Suppressor macrophage treated with lipopolysaccharide for 1 hour (primary cell): ENCODE data around the gene ITCH.
"Not testable (repeated sequence)": the region's sequence is repeated elsewhere in the genome, so short reads cannot be mapped to it uniquely, and the experiment has no call there.

Source experiments
- DNase-seq, 3 donors: peaks; one replicate each; pipeline ENCODE4 v3.0.0-alpha.2; 2020 to 2022

Gene ITCH

GRCh38 chr20:34363062-34363464 lies at the start of gene ITCH:
TSS of gene ITCH (plus strand) at chr20:34363273. CDS start at chr20:34393812, 30,539 bp downstream.
- DNase-seq: peak; percentile 97 to 98 (median 97)

GRCh38 chr20:34315236-34315635 lies 47.8 kb upstream of the ITCH start:
- DNase-seq: no peak

DNA sequence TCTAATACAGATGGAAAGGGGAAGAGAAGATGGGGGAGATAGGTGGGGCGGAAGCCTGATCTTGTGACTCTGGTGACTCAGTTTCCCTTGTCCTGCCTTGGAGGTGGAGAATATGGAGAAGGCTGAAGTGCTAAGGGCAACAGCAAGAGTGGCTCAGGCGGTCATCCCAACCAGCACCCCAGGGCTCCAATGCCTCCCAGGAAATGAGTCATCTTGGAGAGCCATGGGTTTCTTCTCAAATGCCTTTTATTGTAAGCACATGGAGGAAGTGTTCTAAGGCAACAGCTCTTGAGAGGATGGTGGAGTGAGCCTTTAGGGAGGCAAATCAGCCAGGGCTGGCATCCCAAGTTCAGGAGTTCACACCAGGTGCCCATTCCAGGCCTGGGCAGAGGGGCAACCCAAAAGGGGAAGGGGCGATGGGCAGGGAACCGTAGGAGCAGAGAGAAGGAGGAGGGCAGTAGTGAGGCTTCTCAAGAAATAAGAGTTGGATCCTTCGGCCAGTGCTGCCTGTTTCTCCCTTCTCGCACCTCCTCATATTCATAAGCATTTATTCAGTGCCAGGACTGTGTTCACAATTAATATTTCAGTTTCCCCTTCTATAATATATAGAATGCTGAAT lies 46.8 kb upstream of the ITCH start:
- peak; percentile 73 to 76 (median 74) for DNase-seq

GRCh38 chr20:34318609-34319443 lies 44.2 kb upstream of the ITCH start:
- no peak for DNase-seq

DNA sequence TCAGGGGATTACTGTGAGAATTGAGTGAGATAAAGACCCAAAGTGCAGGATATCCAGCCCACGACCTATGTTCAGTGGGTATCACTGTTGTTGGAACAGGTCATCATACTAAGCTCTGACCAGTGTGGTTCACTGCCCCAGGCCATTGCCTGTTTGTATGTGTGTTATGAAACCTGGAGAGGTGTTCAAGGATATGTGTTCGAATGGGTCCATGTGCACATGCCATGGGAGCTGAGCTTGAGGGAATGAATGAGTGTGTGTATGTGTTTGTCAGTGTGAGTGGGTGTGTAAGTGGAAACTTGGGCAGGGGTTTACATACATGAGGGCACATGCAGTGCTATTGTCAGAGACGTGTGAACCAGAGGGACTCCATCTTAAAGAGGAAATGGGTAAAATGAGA lies 42.2 kb upstream of the ITCH start:
- no peak for DNase-seq

DNA sequence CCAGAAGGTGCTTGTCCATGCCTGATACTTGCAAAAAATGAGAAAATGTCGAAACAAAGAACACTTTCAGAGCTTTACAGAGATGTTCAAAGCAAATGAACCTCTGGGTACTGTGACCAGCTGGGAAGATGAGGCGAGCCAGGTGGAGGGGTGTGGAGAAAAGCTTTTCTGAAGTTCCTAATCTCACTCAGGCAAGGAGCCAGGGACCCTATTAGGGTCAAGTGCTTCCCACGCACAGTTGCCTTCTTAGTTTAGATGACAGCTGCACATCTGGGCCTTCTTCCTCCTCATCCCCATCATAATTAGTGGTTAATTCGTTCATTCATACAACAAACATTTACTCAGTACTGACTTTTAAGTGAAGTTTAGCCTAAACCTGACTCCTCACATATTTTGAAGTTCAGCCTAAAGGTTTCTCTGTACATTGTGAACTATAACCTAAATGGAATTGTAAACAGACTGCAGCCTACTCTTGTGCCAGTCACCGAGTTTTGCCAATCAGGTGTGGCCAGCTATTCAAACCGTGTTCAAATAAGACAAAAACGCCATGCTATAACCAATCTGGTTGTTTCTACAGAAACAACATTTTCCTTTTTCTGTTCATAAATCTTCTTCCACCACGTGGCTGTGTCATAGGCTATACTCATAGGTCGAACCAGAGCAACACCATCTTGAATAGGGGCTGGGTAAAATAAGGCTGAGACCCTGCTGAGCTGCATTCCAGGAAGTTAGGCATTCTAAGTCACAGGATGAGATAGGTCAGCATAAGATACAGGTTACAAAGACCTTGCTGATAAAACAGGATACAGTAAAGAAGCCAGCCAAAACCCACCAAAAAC lies 40.6 kb upstream of the ITCH start:
- no peak for DNase-seq

- no peak for DNase-seq
These were observed 38.5 kb upstream of the ITCH start for GRCh38 chr20:34324541-34324940.

DNA sequence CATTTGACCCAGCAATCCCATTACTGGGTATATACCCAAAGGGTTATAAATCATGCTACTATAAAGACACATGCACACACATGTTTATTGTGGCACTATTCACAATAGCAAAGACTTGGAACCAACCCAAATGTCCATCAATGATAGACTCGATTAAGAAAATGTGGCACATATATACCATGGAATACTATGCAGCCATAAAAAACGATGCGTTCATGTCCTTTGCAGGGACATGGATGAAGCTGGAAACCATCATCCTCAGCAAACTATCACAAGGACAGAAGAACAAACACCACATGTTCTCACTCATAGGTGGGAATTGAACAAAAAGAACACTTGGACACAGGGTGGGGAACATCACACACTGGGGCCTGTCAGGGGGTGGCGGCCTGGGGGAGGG lies 34.9 kb upstream of the ITCH start:
- not testable (repeated sequence) for DNase-seq

GRCh38 chr20:34328928-34329677 lies 34.0 kb upstream of the ITCH start:
- no peak for DNase-seq

DNA sequence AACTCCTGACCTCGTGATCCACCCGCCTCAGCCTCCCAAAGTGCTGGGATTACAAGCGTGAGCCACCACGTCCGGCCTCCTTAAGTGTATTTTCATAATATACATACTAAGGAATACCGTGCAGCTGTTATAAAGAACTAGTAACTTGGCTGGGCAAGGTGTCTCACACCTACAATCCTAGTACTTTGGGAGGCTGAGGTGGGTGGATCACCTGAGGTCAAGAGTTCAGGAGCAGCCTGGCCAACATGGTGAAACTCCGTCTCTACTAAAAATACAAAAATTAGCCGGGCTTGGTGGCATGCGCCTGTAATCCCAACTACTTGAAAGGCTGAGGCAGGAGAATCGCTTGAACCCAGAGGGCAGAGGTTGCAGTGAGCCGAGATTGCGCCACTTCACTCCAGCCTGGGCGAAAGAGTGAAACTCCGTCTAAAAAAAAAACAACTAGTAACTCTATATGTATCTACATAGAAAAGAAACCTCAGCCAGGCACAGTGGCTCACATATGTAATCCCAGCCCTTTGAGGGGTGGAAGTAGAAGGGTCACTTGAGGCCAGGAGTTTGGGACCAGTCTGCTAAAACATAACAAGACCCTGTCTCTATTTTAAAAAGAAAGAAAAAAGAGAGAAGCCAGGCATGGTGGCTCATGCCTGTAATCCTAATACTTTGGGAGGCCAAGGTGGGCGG lies 32.1 kb upstream of the ITCH start:
- DNase-seq: not testable (repeated sequence)

- DNase-seq: no peak
These were observed 31.2 kb upstream of the ITCH start for GRCh38 chr20:34331838-34332237.

DNA sequence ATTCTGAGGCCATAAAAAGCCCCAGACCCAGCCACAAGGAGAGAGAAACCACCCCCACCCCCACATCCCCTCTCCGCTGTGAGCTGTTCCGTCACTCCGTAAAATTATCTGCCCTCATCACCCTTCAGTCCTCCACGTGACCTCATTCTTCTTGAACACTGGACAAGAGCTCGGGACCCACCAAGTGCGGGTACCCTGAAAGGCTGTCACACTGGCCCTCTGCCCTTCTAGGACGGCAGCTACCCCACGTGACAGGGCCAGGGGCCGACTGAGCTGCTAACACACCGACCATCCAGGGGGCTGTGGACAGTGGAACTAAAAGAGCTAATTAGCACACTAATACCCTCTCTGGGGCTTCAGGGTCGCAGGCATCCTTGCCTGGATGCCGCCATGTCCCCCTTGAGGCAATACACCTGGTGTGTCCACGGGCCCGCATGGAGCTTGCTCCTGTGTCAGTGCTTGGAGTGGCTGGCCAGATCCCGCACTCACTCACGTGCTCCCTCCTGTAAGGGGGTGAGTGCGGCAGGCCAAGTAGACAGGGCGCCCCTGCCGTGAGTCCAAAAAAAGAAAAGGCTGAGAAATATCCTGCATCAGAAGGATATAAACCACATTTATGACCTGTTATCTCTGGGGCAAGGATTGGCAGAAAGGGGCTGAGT lies 30.7 kb upstream of the ITCH start:
- no peak for DNase-seq

DNA sequence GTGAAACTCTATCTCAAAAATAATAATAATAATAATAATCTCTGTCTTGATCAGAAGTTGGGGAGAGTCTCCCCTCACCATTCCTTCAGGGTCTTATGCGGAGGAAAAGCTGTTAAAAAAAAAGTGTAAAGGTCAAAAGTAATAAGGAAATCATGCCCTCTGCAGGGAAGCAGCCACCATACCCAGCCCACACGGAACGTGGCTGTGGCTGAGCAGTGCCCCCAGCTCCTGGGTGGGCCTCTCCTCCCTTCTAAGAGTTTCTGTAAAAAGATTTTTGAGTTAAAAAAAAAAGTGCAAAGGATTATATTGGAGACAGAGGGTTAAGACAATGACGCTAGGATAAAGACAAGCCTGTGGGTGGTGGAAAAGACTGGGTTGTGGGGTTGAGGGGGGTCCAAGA lies 29.3 kb upstream of the ITCH start:
- DNase-seq: no peak

GRCh38 chr20:34334654-34335407 lies 28.2 kb upstream of the ITCH start:
- DNase-seq: no peak

GRCh38 chr20:34337544-34337943 lies 25.5 kb upstream of the ITCH start:
- no peak for DNase-seq

GRCh38 chr20:34337982-34338726 lies 24.9 kb upstream of the ITCH start:
- DNase-seq: no peak

GRCh38 chr20:34340726-34341125 lies 22.3 kb upstream of the ITCH start:
- DNase-seq: not testable (repeated sequence)

GRCh38 chr20:34341199-34341598 lies 21.9 kb upstream of the ITCH start:
- not testable (repeated sequence) for DNase-seq

DNA sequence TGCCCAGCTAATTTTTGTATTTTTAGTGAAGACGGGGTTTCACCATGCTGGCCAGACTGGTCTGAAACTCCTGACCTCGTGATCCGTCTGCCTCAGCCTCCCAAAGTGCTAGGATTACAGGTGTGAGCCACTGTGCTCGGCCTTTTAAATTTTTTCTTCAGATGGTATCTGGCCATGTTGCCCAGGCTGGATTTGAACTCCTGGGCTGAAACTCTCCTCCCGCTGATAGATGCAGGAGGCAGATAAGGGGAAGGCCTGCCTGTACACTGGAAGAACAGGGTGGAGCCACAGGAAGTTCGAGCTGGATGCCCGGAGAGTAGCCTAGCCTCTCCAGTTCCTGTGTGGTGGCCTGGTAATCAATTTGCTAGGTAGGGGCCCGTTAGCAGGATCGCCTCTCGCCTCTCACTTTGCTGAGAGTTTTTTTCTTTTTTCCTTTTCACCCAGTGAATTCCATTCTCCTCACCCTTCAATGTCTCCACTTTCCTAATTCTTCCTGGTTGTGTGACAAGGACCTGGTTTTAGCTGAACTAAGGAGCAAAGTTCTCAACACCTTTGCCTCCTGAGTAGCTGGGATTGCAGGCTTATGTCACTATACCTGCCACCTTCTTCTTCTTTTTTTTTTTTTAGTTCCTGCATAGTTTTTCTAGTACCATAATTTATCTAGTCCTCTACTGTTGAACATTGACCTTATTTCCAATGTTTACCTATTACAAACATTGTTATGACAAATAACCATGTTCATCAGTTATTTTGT lies 19.4 kb upstream of the ITCH start:
- DNase-seq: no peak
